Measurements from ENCODE around the gene ZCCHC7. TPM values are rescaled to one million over a fixed set of nuclear protein-coding genes. Genes with fewer than 3 reads are reported as not detected.

The ZCCHC7 gene
- total and polyA plus RNA-seq, 2 experiments from 2014 or later: 29.8 to 38.8 TPM

GRCh38 chr9:37353791-37354190 is 233.4 kb downstream of the ZCCHC7 start:
- Histone ChIP-seq H3K4me3 (no peak overlapping the region), H3K4me2 (no peak overlapping the region), H3K4me1 (ENCODE audit: insufficient read depth) (no peaks in the 10 kb centered on the region), H4K20me1 (replicated peaks; ENCODE audit: insufficient read depth) (no peaks in the 10 kb centered on the region; the same call in 1 of the 2 replicates), H3F3A (replicated peaks; ENCODE audit: low read depth) (no peaks in the 10 kb centered on the region), H3K9me2 (ENCODE audit: insufficient read depth) (no peaks in the 10 kb centered on the region), H3K36me3 (ENCODE audit: insufficient read depth) (no peaks in the 10 kb centered on the region; the same call in 1 of the 2 replicates), H3K79me2 (replicated peaks; ENCODE audit: insufficient read depth) (no peaks in the 10 kb centered on the region), H3K27me3 (ENCODE audit: insufficient read depth) (no peaks in the 10 kb centered on the region), H3K27ac (ENCODE audit: low read depth) (no peak overlapping the region), H2AFZ (no peak overlapping the region)
- Mint-ChIP-seq H3K27ac (no peak overlapping the region), H3K27me3 (ENCODE audit: insufficient read depth, low read depth, poor library complexity) (no peaks in the 10 kb centered on the region), H3K9me3 (no peaks in the 10 kb centered on the region), H3K36me3 (ENCODE audit: low read depth) (no peaks in the 10 kb centered on the region), H3K4me3 (no peak overlapping the region), H3K4me1 (no peaks in the 10 kb centered on the region)
- no peak for DNase-seq (ENCODE audit: low spot score)
- TF ChIP-seq NANOG (IDR thresholded peaks at IDR 0.05; ENCODE audit: borderline replicate concordance): no peak
- no peak for TF ChIP-seq REST (IDR thresholded peaks at IDR 0.05; ENCODE audit: unreplicated experiment)
- no peak for TF ChIP-seq CTCF (conservative IDR thresholded peaks at IDR 0.05; ENCODE audit: low read depth in 2 of 2)
- TF ChIP-seq POLR2AphosphoS5 (IDR thresholded peaks at IDR 0.05; ENCODE audit: low read depth): no peak
- no peak for TF ChIP-seq ZNF114 (CRISPR knock-in tag; IDR thresholded peaks at IDR 0.05)
- ATAC-seq: no peak

- ATAC-seq (no peak), DNase-seq (ENCODE audit: low spot score) (no peak)
- Mint-ChIP-seq H3K4me1 (no peaks in the 10 kb centered on the region), H3K4me3 (no peak overlapping the region), H3K36me3 (ENCODE audit: low read depth) (no peaks in the 10 kb centered on the region), H3K27me3 (ENCODE audit: insufficient read depth, low read depth, poor library complexity) (peaks cover 2% of the 10 kb centered on the region), H3K9me3 (no peaks in the 10 kb centered on the region), H3K27ac (no peak overlapping the region)
- no peaks in the 10 kb centered on the region for H3K4me1 ChIP-seq (ENCODE audit: insufficient read depth)
- no peak overlapping the region for H3K4me2 ChIP-seq
- H3K79me2 ChIP-seq (replicated peaks; ENCODE audit: insufficient read depth): no peaks in the 10 kb centered on the region
- H3F3A ChIP-seq (replicated peaks; ENCODE audit: low read depth): no peaks in the 10 kb centered on the region
- no peak overlapping the region for H2AFZ ChIP-seq
- H3K9me2 ChIP-seq (ENCODE audit: insufficient read depth): 0 out of 2 replicates have a peak, but pooled peaks cover 2% of the 10 kb centered on the region
- H3K4me3 ChIP-seq: no peak overlapping the region
- H3K27me3 ChIP-seq (ENCODE audit: insufficient read depth): no peaks in the 10 kb centered on the region
- no peaks in the 10 kb centered on the region for H4K20me1 ChIP-seq (replicated peaks; ENCODE audit: insufficient read depth)
- H3K27ac ChIP-seq (ENCODE audit: low read depth): no peak overlapping the region
- H3K36me3 ChIP-seq (ENCODE audit: insufficient read depth): no peaks in the 10 kb centered on the region
- no peak for TF ChIP-seq POLR2AphosphoS5 (IDR thresholded peaks at IDR 0.05; ENCODE audit: low read depth)
- TF ChIP-seq ZNF114 (CRISPR knock-in tag; IDR thresholded peaks at IDR 0.05): no peak
- no peak for TF ChIP-seq STAT1 (IDR thresholded peaks at IDR 0.05; ENCODE audit: unreplicated experiment)
- no peak for TF ChIP-seq CTCF (conservative IDR thresholded peaks at IDR 0.05; ENCODE audit: low read depth in 2 of 2)
- no peak for TF ChIP-seq CREB1 (CRISPR knock-in tag; IDR thresholded peaks at IDR 0.05; ENCODE audit: low read depth)
- TF ChIP-seq ZNF331 (CRISPR knock-in tag; IDR thresholded peaks at IDR 0.05; ENCODE audit: low read depth): no peak
- TF ChIP-seq ETS1 (IDR thresholded peaks at IDR 0.05): no peak
- no peak for TF ChIP-seq NANOG (IDR thresholded peaks at IDR 0.05; ENCODE audit: borderline replicate concordance)
- TF ChIP-seq EZH2phosphoT487 (IDR thresholded peaks at IDR 0.05; ENCODE audit: unreplicated experiment): no peak
- no peak for TF ChIP-seq EZH2 (IDR thresholded peaks at IDR 0.05; ENCODE audit: low read depth, unreplicated experiment)
- no peak for TF ChIP-seq JUNB (IDR thresholded peaks at IDR 0.05; ENCODE audit: unreplicated experiment)
- TF ChIP-seq REST (IDR thresholded peaks at IDR 0.05; ENCODE audit: unreplicated experiment): no peak
These were observed 242.1 kb downstream of the ZCCHC7 start for GRCh38 chr9:37362430-37362829.
